GM21576 (cell line): ENCODE data around the gene OR10A3.
"Not testable (repeated sequence)": the region's sequence is repeated elsewhere in the genome, so short reads cannot be mapped to it uniquely, and the experiment has no call there.

Source experiments
- ATAC-seq: cut with Tn5 transposase; IDR thresholded peaks from one replicate; pipeline ENCODE4 v1.9.1; 2021; ENCODE audit warnings: mild to moderate bottlenecking, moderate library complexity; ENCODE audit not compliant: unreplicated experiment

OR10A3 gene

GRCh38 chr11:7941608-7942007 is at the start of gene OR10A3:
OR10A3 (minus strand) TSS chr11:7941708; CDS start chr11:7939520, 2,188 bp downstream.
- ATAC-seq, result no peak

- not testable (repeated sequence) for ATAC-seq
Observed at GRCh38 chr11:7987560-7987883, 46.0 kb upstream of the OR10A3 start.

GRCh38 chr11:7986768-7987559 is 45.5 kb upstream of the OR10A3 start, which contains the start of gene EIF3F:
EIF3F (plus strand) TSS chr11:7987337; CDS start chr11:7987353, 16 bp downstream.
- peak; percentile 96 for ATAC-seq

GRCh38 chr11:7983832-7984590 is 42.5 kb upstream of the OR10A3 start:
- no peak for ATAC-seq

- no peak for ATAC-seq
Observed at GRCh38 chr11:7982582-7983119, 41.1 kb upstream of the OR10A3 start.

- no peak for ATAC-seq
Observed at GRCh38 chr11:7981619-7982157, 40.2 kb upstream of the OR10A3 start.

- ATAC-seq, result no peak
Observed at GRCh38 chr11:7977232-7977917, 35.9 kb upstream of the OR10A3 start.

- no peak for ATAC-seq
Observed at GRCh38 chr11:7974668-7975067, 33.2 kb upstream of the OR10A3 start.

GRCh38 chr11:7973011-7973410 is 31.5 kb upstream of the OR10A3 start:
- ATAC-seq, result no peak

GRCh38 chr11:7971846-7972245 is 30.3 kb upstream of the OR10A3 start:
- ATAC-seq, result no peak

GRCh38 chr11:7969756-7970646 is 28.5 kb upstream of the OR10A3 start:
- ATAC-seq, result no peak

GRCh38 chr11:7968686-7969085 is 27.2 kb upstream of the OR10A3 start:
- no peak for ATAC-seq

- no peak for ATAC-seq
Observed at GRCh38 chr11:7967826-7968225, 26.3 kb upstream of the OR10A3 start.

GRCh38 chr11:7967097-7967496 is 25.6 kb upstream of the OR10A3 start:
- ATAC-seq, result no peak

- ATAC-seq, result no peak
Observed at GRCh38 chr11:7965386-7965785, 23.9 kb upstream of the OR10A3 start, which contains the start of gene NLRP10. NLRP10 (minus strand) TSS chr11:7965447; CDS start chr11:7963495, 1,952 bp downstream.

- ATAC-seq, result no peak
Observed at GRCh38 chr11:7964873-7965272, 23.4 kb upstream of the OR10A3 start.

GRCh38 chr11:7964261-7964660 is 22.8 kb upstream of the OR10A3 start:
- ATAC-seq, result no peak

GRCh38 chr11:7955191-7955590 is 13.7 kb upstream of the OR10A3 start:
- no peak for ATAC-seq

- ATAC-seq, result no peak
Observed at GRCh38 chr11:7949934-7950333, 8.4 kb upstream of the OR10A3 start.

- ATAC-seq, result no peak
Observed at GRCh38 chr11:7944123-7944522, 2.6 kb upstream of the OR10A3 start.
